A549 (cell line): ENCODE data around the gene CDAN1. TPM values are rescaled to one million over a fixed set of nuclear protein-coding genes. Genes with fewer than 3 reads are reported as not detected.

Experiments
- ATAC-seq, 2 experiments: fragments of 200-7000 bp in 1 of 2; fragments of >200 bp in 1 of 2; cut with Nextera tagmentation in 1 of 2; cut with Tn5 transposase in 1 of 2; 3 replicates each; pipeline versions ENCODE4 v1.8.0 to v1.9.1; 2018 to 2020; ENCODE audit warnings: mild to moderate bottlenecking in 1 of 2, moderate library complexity in 1 of 2
- CTCF ChIA-PET: fragments of 300-600 bp; sonication (Branson Sonifier 250); formaldehyde crosslinking; extraction: SDS; loops from one replicate; lab custom pipeline; 2021; ENCODE audit warnings: antibody characterized with exemption, inconsistent platforms; lab: Yijun Ruan, JAX
- POLR2A ChIA-PET: fragments of 350-600 bp; formaldehyde crosslinking; extraction: SDS; loops from one replicate; lab custom pipeline; 2021; ENCODE audit warnings: antibody characterized with exemption, inconsistent platforms; lab: Yijun Ruan, JAX
- DNase-seq, 2 experiments: peaks; one replicate each; pipeline versions ENCODE4 v3.0.0 to v3.0.0-alpha.2; 2011 to 2016; ENCODE audit warnings: low read depth in 1 of 2, low spot score in 1 of 2
- FAIRE-seq: peaks from 2 replicates; lab custom pipeline; 2011; peaks lifted over from hg19 to GRCh38; lab: Jason Lieb, UNC
- H3K27ac ChIP-seq, 2 experiments: fragments of >200 bp; sonication (Bioruptor Twin); formaldehyde crosslinking; 3 replicates each; pipeline ENCODE4 v1.5.1; 2016 to 2017
- H3K4me1 ChIP-seq: fragments of >200 bp; sonication (Bioruptor Twin); formaldehyde crosslinking; 3 replicates; pipeline ENCODE4 v1.6.1; 2016
- H3K4me2 ChIP-seq: fragments of >200 bp; sonication (Bioruptor Twin); formaldehyde crosslinking; 3 replicates; pipeline ENCODE4 v1.6.1; 2016
- H3K4me3 ChIP-seq: fragments of >200 bp; sonication (Bioruptor Twin); formaldehyde crosslinking; 3 replicates; pipeline ENCODE4 v1.5.1; 2016
- H3K9me3 ChIP-seq: fragments of >200 bp; sonication (Bioruptor Twin); formaldehyde crosslinking; 3 replicates; pipeline ENCODE4 v1.6.1; 2016
- CEBPB ChIP-seq, 2 experiments: fragments of >200 bp in 1 of 2; sonication (Bioruptor Twin) in 1 of 2; formaldehyde crosslinking in 1 of 2; IDR thresholded peaks; 2 replicates each; pipeline ENCODE4 v1.6.1; 2012 to 2016
- CHD2 ChIP-seq: fragments of 150-350 bp; IDR thresholded peaks from 2 replicates; pipeline ENCODE4 v1.6.1; 2014; ENCODE audit warnings: low read length; ENCODE audit not compliant: partially characterized antibody
- CHD4 ChIP-seq: fragments of 200-600 bp; sonication (generic); IDR thresholded peaks from 2 replicates; pipeline ENCODE4 v1.6.1; 2016; ENCODE audit warnings: antibody characterized with exemption, mild to moderate bottlenecking, borderline replicate concordance
- CTCF ChIP-seq: fragments of >200 bp; sonication (Bioruptor Twin); formaldehyde crosslinking; IDR thresholded peaks from 3 replicates; pipeline ENCODE4 v1.5.1; 2016
- EHMT2 ChIP-seq: fragments of 200-600 bp; sonication (generic); IDR thresholded peaks from 2 replicates; pipeline ENCODE4 v1.6.1; 2016; ENCODE audit warnings: antibody characterized with exemption, low read depth, mild to moderate bottlenecking, moderate library complexity
- EP300 ChIP-seq, 2 experiments: fragments of >200 bp; sonication (Bioruptor Twin); formaldehyde crosslinking; IDR thresholded peaks; 2 replicates in 1 of 2; 3 replicates in 1 of 2; pipeline ENCODE4 v1.6.1; 2016 to 2017
- ESRRA ChIP-seq: fragments of 150-350 bp; IDR thresholded peaks from 2 replicates; pipeline ENCODE4 v1.6.1; 2014; ENCODE audit warnings: mild to moderate bottlenecking, low read length, borderline replicate concordance
- FOSB ChIP-seq: fragments of 250-450 bp; sonication (Bioruptor Pico); IDR thresholded peaks from 2 replicates; pipeline ENCODE4 v1.5.0; 2020; ENCODE audit warnings: mild to moderate bottlenecking, moderate library complexity
- HEYL ChIP-seq: fragments of 250-450 bp; sonication (Bioruptor Pico); IDR thresholded peaks from 2 replicates; pipeline ENCODE4 v1.8.0; 2021; ENCODE audit warnings: mild to moderate bottlenecking, moderate library complexity
- HOXB5 ChIP-seq: fragments of 250-450 bp; sonication (Bioruptor Pico); IDR thresholded peaks from 2 replicates; pipeline ENCODE4 v1.5.0; 2020; ENCODE audit warnings: mild to moderate bottlenecking, moderate library complexity
- NFE2L2 ChIP-seq: fragments of 150-350 bp; conservative IDR thresholded peaks from 2 replicates; pipeline ENCODE4 v1.6.1; 2014; ENCODE audit warnings: low read length
- RARB ChIP-seq: fragments of 250-450 bp; sonication (Bioruptor Pico); IDR thresholded peaks from 2 replicates; pipeline ENCODE4 v1.8.0; 2021; ENCODE audit warnings: mild to moderate bottlenecking, moderate library complexity
- USF2 ChIP-seq: fragments of 450-650 bp; IDR thresholded peaks from 2 replicates; pipeline ENCODE4 v1.6.1; 2014; ENCODE audit warnings: antibody characterized with exemption
- ZC3H11A ChIP-seq: fragments of 450-650 bp; IDR thresholded peaks from 2 replicates; pipeline ENCODE4 v1.6.1; 2014; ENCODE audit warnings: antibody characterized with exemption, mild to moderate bottlenecking
- WGBS: methylation state at CpG from one replicate; pipeline ENCODE4 v1.1.6; 2017; ENCODE audit errors: missing lambda C conversion rate; 5-methylcytosine and 5-hydroxymethylcytosine counted together
- polyA plus RNA-seq, 4 experiments: library from polyadenylated mRNA; depleted of rRNA in 3 of 4; stranded (reverse); fragments of >200 nt; fragmentation: RNase III in 1 of 4; extraction: RNeasy Plus Mini Kit Qiagen cat#74134 plus additional on column Dnase treatment in 1 of 4; gene quantifications; 2 replicates in 3 of 4; 3 replicates in 1 of 4; pipeline ENCODE4 v1.2.3, GENCODE V29; 2011 to 2017
- TF ChIP-seq, protein P1 (sequence below): fragments of 200-600 bp; sonication (generic); IDR thresholded peaks from 2 replicates; pipeline ENCODE4 v1.6.1; 2016; ENCODE audit warnings: antibody characterized with exemption, mild to moderate bottlenecking, moderate library complexity

CDAN1 gene
- polyA plus RNA-seq, 2 of the 4 experiments (the other 2 are of a cell fraction), result 2.9 to 6.9 TPM

GRCh38 chr15:42719043-42719442, 17.9 kb downstream of the CDAN1 start:
- FAIRE-seq (no peak), DNase-seq (no peak), ATAC-seq (no peak)
- Histone ChIP-seq H3K4me1 (no peaks in the 10 kb centered on the region), H3K9me3 (no peaks in the 10 kb centered on the region), H3K27ac (no peak overlapping the region), H3K4me2 (no peak overlapping the region), H3K4me3 (no peak overlapping the region)
- ChIA-PET POLR2A (no interaction called here), CTCF (interaction anchor here (0.5 kb wide), 1 partner anchor 206 kb away, joined by 3 read pairs; no protein-coding TSS in a partner anchor)
- TF ChIP-seq EP300 (IDR thresholded peaks at IDR 0.05) (no peak), CEBPB (IDR thresholded peaks at IDR 0.05) (no peak), CHD2 (no peak), ESRRA (no peak), RARB (CRISPR knock-in tag) (no peak)
- WGBS, result 91% methylated on average over 6 of the region's 6 CpGs

DNA sequence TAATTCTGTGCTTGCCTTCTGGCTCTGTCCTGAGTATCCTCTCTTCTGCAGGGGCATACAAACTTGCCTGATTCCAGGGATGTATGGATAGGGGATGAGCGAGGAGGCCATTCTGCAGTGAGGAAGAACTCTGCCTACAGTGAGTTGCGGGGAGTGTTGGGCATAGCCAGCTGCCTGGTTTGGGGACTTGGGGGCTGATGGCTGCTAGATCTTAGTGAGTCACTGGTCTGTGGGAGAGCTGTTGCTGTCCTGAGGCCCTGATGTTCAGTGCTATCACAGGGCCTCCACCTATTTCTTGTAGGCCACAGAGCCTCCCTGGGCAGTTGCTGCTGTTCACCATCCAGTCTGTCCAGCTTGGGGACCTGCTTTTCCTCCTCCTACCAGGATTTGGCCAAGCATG, 20.3 kb downstream of the CDAN1 start:
- no peak for FAIRE-seq
- POLR2A ChIA-PET, result no interaction called here
- WGBS, result no CpG with 5 or more reads among the region's 2 CpGs
- H3K4me3 ChIP-seq, result no peak overlapping the region
- no peak for ATAC-seq
- H3K27ac ChIP-seq, result no peak overlapping the region
- H3K4me2 ChIP-seq, result no peak overlapping the region
- no peak for TF ChIP-seq USF2
- TF ChIP-seq HOXB5 (CRISPR knock-in tag), result no peak
- no peak for TF ChIP-seq CHD2
- TF ChIP-seq, protein P1, sequence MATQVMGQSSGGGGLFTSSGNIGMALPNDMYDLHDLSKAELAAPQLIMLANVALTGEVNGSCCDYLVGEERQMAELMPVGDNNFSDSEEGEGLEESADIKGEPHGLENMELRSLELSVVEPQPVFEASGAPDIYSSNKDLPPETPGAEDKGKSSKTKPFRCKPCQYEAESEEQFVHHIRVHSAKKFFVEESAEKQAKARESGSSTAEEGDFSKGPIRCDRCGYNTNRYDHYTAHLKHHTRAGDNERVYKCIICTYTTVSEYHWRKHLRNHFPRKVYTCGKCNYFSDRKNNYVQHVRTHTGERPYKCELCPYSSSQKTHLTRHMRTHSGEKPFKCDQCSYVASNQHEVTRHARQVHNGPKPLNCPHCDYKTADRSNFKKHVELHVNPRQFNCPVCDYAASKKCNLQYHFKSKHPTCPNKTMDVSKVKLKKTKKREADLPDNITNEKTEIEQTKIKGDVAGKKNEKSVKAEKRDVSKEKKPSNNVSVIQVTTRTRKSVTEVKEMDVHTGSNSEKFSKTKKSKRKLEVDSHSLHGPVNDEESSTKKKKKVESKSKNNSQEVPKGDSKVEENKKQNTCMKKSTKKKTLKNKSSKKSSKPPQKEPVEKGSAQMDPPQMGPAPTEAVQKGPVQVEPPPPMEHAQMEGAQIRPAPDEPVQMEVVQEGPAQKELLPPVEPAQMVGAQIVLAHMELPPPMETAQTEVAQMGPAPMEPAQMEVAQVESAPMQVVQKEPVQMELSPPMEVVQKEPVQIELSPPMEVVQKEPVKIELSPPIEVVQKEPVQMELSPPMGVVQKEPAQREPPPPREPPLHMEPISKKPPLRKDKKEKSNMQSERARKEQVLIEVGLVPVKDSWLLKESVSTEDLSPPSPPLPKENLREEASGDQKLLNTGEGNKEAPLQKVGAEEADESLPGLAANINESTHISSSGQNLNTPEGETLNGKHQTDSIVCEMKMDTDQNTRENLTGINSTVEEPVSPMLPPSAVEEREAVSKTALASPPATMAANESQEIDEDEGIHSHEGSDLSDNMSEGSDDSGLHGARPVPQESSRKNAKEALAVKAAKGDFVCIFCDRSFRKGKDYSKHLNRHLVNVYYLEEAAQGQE, result no peak
- no peak for TF ChIP-seq CTCF
- no peak for TF ChIP-seq NFE2L2
- no peak for TF ChIP-seq HEYL (CRISPR knock-in tag)
- CTCF ChIA-PET, result interaction anchor here (1.0 to 2.0 kb wide), 5 partner anchors 10 to 509 kb away, joined by 3 to 7 read pairs (median 5); no protein-coding TSS in a partner anchor
- no peak for DNase-seq
- H3K9me3 ChIP-seq, result no peaks in the 10 kb centered on the region
- no peaks in the 10 kb centered on the region for H3K4me1 ChIP-seq

GRCh38 chr15:42716125-42716524, 20.8 kb downstream of the CDAN1 start:
- Histone ChIP-seq H3K27ac (no peak overlapping the region), H3K4me3 (no peak overlapping the region), H3K9me3 (no peaks in the 10 kb centered on the region), H3K4me2 (no peak overlapping the region), H3K4me1 (no peaks in the 10 kb centered on the region)
- FAIRE-seq (no peak), DNase-seq (no peak), ATAC-seq (no peak)
- TF ChIP-seq EHMT2, result no peak
- no peak for TF ChIP-seq CHD4
- TF ChIP-seq CTCF, result no peak
- no peak for TF ChIP-seq ZC3H11A
- TF ChIP-seq FOSB (CRISPR knock-in tag), result no peak
- no peak for TF ChIP-seq CHD2
- ChIA-PET CTCF (interaction anchor here (1.1 to 2.0 kb wide), 3 partner anchors 20 to 510 kb away, joined by 3 to 7 read pairs (median 5); no protein-coding TSS in a partner anchor), POLR2A (no interaction called here)
- 85% methylated on average over 4 of the region's 5 CpGs for WGBS
